Fibroblast of upper back skin (primary cell): Measurements from ENCODE around the gene PIAS1.

Source experiments
- DNase-seq: peaks from one replicate; pipeline ENCODE4 v3.0.0-alpha.2; 2013

PIAS1 gene

GRCh38 chr15:68073576-68074288 lies 19.6 kb downstream of the PIAS1 start:
- DNase-seq = no peak

- DNase-seq = no peak
Observed at GRCh38 chr15:68075764-68076385, 21.8 kb downstream of the PIAS1 start.

- DNase-seq = no peak
Observed at GRCh38 chr15:68078365-68078764, 24.2 kb downstream of the PIAS1 start.

- no peak for DNase-seq
Observed at GRCh38 chr15:68080334-68080733, 26.2 kb downstream of the PIAS1 start.

- DNase-seq = no peak
Observed at GRCh38 chr15:68080783-68081182, 26.7 kb downstream of the PIAS1 start.

GRCh38 chr15:68081869-68082505 lies 27.9 kb downstream of the PIAS1 start:
- no peak for DNase-seq

- DNase-seq = no peak
Observed at GRCh38 chr15:68082735-68083134, 28.6 kb downstream of the PIAS1 start.

- no peak for DNase-seq
Observed at GRCh38 chr15:68083463-68083862, 29.3 kb downstream of the PIAS1 start.

GRCh38 chr15:68085052-68085451 lies 30.9 kb downstream of the PIAS1 start:
- DNase-seq = peak; percentile 10

GRCh38 chr15:68091743-68092142 lies 37.6 kb downstream of the PIAS1 start:
- DNase-seq = no peak

GRCh38 chr15:68096099-68096498 lies 42.0 kb downstream of the PIAS1 start:
- no peak for DNase-seq

- no peak for DNase-seq
Observed at GRCh38 chr15:68097029-68097428, 42.9 kb downstream of the PIAS1 start.

- no peak for DNase-seq
Observed at GRCh38 chr15:68098465-68098864, 44.4 kb downstream of the PIAS1 start.

- no peak for DNase-seq
Observed at GRCh38 chr15:68100194-68100593, 46.1 kb downstream of the PIAS1 start.

- DNase-seq = no peak
Observed at GRCh38 chr15:68103603-68104002, 49.5 kb downstream of the PIAS1 start.

- DNase-seq = peak; percentile 68
Observed at GRCh38 chr15:68106656-68107055, 52.5 kb downstream of the PIAS1 start.

- no peak for DNase-seq
Observed at GRCh38 chr15:68107142-68107541, 53.0 kb downstream of the PIAS1 start.

- DNase-seq = no peak
Observed at GRCh38 chr15:68112706-68113105, 58.6 kb downstream of the PIAS1 start.

GRCh38 chr15:68113273-68113672 lies 59.2 kb downstream of the PIAS1 start:
- no peak for DNase-seq

GRCh38 chr15:68113751-68114150 lies 59.6 kb downstream of the PIAS1 start:
- DNase-seq = no peak

- peak; percentile 27 for DNase-seq
Observed at GRCh38 chr15:68114356-68114755, 60.2 kb downstream of the PIAS1 start.

GRCh38 chr15:68114840-68115239 lies 60.7 kb downstream of the PIAS1 start:
- DNase-seq = no peak

GRCh38 chr15:68124700-68125099 lies 70.6 kb downstream of the PIAS1 start:
- no peak for DNase-seq

GRCh38 chr15:68126396-68126795 lies 72.3 kb downstream of the PIAS1 start:
- no peak for DNase-seq
